Fibroblast of skin of scalp (primary cell): ENCODE measurements around the gene NET1.
"Not testable (repeated sequence)": the region's sequence is repeated elsewhere in the genome, so short reads cannot be mapped to it uniquely, and the experiment has no call there.

Experiments used
- DNase-seq: peaks from one replicate; pipeline ENCODE4 v3.0.0-alpha.2; 2013

Gene NET1

GRCh38 chr10:5465976-5466450 is 53.7 kb downstream of the NET1 start:
- DNase-seq: no peak

DNA sequence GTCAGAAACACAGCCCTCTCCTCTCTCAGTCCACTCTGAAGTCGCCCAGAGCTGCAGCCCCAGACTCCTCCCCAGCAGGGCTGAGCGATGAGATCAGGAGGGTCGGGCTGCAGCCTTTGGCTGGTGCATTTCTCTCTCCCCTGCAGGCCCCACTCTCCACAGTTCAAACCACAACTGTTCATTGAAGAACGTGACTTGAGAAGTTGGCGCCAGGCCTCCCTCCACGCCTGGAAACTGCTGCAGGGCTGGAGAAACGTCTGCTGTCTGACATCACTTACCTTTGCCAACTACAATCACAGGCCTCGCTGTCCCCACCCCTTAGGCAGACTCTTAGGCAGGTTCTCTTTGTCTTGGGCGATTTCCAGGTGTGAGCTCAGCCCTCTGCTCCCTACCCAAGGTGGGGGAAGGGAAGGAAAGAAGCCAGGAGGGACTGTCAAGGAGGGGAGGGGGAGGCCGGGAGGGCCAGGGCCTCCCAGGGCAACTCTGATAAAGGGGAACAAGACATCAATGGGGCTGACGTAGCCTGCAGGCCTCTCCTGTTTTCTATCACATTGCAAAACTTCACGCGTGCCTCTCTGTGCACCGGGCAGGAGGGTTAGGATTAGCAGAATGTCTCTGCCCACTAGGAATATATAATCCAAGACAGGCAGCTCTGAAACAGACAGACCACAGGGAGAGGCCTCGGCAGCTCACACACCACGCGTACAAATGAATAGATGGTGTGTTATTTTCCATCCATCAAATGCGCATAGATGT is 54.3 kb downstream of the NET1 start:
- DNase-seq: peak; percentile 71

DNA sequence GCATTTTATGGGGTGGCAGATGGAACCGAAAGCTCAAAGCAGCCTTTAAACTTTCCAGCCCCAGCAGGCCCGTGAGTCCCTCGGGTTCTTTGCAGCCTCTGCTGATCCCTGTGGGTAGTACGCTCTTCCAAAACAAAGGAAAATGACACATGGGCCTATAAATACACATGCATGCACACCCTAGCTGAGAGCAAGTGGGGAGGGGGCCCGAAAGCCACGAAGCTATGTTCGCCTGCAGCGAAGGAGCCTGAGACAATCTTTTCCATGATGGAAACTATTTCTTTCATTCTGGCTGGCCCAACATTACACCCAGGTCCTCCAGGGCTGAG is 54.8 kb downstream of the NET1 start:
- DNase-seq: peak; percentile 23

DNA sequence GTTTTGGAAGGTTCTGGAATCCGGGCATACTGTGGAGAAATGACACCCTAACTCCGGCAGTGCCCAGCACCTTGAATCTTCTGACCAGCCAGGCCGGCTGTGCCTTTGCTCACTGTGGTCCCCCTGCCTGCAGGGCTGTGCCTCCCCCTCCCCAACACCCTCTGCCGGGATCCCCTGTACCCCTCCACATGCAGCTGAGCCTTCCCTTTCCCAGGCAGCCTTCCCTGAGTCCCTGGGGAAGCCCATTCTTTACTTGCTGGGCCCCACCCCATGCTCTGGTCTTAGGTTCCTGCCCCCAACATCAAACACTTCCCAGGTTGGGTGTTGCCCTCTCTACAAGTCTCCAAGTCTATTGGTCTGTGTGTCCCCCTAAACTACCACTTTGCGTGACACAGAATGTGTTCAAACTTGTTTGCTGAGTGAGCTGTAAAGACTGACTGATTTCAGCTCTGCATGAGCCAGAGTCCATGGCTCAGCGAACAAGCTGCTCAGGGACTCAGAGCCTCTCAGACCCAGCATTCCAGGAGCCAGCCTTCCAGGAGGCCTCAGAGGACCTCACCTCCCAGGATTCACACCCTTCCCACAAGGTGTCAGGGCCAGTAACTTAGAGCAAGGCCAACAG is 55.4 kb downstream of the NET1 start:
- DNase-seq: no peak

GRCh38 chr10:5468262-5469106 is 56.1 kb downstream of the NET1 start:
- DNase-seq: no peak

DNA sequence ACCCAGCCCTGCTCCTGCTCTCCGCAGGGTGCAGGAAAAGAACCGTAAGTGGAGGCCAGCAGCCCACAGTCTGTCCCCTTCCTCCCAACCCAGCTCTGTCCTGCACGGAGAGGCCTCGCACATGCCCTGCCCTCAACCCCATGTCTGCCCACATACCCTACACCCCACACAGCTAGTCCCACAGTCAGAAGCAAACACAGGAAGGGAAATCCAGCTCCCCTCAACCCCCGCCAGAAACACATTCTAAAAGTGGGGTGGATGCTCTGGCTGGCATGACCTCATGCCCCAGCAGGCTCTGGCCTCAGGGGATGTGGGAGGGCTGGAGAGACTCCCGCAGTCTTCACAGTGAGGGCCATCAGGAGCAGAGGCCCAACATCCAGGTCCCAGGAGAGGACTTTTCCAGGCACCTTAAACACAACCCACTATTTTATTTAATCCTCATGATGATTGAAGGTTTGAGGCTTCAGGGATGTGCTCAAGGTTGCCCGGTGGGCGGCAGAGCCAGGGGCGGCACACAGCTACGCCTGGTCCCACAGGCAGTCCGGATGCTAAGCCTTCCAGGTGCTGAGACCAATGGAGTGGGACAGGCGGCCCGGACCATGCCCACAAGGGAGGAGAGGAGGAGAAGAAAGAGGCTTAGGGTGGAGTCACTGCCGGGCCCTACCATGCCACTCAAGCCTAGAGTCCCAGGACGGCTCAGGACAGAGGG is 57.1 kb downstream of the NET1 start:
- DNase-seq: no peak

GRCh38 chr10:5470062-5470751 is 57.9 kb downstream of the NET1 start:
- no peak for DNase-seq

DNA sequence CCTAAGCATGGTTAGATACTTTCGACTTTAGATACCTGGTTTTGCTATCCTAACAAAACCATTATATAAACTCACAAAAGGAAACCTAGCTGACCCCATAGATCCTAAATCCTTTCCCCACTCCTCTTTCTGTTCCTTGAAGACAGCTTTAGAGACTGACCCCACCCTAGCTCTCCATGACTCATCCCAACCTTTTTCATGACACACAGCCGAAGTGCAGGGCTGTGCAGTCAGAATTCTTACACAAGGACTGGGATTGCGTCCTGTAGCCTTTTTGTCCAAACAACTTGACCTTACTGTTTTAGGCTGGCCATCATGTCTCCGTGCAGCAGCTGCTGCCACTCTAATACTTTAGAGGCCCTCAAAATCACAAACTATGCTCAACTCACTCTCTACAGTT is 62.3 kb downstream of the NET1 start:
- DNase-seq: not testable (repeated sequence)

DNA sequence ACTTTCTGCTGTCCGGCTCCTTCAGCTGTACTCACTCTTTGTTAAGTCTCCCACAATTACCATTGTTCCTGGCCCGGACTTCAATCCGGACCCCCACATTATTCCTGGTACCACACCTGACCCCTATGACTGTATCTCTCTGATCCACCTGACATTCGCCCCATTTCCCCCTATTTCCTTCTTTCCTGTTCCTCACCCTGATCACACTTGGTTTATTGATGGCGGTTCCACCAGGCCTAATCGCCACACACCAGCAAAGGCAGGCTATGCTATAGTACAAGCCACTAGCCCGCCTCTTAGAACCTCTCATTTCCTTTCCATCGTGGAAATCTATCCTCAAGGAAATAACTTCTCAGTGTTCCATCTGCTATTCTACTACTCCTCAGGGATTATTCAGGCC is 62.7 kb downstream of the NET1 start:
- DNase-seq: not testable (repeated sequence)

- DNase-seq: not testable (repeated sequence)
These were observed 63.8 kb downstream of the NET1 start for GRCh38 chr10:5475974-5476807.

- no peak for DNase-seq
These were observed 64.7 kb downstream of the NET1 start for GRCh38 chr10:5476918-5477525.

GRCh38 chr10:5477948-5478693 is 65.8 kb downstream of the NET1 start:
- DNase-seq: no peak

- DNase-seq: no peak
These were observed 66.4 kb downstream of the NET1 start for GRCh38 chr10:5478694-5479305.

GRCh38 chr10:5479481-5480161 is 67.3 kb downstream of the NET1 start:
- DNase-seq: no peak

DNA sequence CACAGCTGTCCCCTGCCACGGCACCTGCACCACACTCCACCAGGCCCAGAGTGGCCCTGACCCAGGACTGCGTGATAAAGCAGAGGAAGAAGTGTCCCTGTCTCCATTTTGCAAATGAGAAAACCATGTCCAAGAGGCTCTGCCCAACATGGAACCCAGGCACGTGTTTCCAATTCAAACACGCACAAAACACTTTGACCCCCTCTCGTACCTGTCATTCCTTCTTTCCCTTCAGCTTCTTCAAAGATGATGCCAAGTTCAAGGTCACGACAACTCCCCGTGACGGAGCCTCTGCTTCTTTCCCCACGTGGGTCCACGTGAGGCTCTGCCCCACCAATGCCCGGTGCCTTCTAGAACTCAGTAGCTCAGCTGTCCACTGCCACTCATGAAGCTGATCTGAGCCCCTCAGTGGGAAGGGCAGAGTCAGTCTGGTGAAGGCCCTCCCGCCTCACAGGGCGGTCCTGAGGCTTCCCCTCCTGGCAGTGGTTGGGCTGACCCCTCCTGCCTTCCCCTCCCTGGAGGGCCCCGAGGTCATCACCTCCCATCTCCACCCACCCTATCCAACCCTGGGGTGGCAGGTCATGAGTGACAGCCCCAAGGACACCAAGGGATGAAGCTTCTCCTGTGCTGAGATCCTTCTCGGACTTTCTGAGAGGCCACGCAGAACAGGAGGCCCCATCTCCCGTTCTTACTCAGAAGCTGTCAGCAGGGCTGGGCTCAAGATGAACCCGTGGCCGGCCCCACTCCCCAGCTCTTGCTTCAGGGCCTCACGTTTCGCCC is 68.0 kb downstream of the NET1 start:
- no peak for DNase-seq

DNA sequence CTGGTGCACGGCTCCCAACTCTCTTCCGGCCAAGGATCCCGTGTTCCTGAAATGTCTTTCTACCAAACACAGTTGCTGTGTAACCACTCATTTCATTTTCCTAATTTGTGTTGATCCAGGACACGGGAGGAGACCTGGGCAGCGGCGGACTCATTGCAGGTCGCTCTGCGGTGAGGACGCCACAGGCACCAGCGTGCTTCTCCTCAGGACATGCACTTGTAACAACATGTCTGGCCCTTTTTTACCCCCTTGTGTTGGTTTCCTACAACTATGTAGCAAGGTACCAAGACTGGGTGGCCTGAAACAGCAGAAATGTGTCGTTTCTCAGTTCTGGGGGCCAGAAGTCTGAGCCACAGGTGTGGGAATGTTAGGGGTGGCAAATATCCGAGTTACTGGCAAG is 68.8 kb downstream of the NET1 start:
- no peak for DNase-seq

- no peak for DNase-seq
These were observed 69.7 kb downstream of the NET1 start for GRCh38 chr10:5482016-5482415.

DNA sequence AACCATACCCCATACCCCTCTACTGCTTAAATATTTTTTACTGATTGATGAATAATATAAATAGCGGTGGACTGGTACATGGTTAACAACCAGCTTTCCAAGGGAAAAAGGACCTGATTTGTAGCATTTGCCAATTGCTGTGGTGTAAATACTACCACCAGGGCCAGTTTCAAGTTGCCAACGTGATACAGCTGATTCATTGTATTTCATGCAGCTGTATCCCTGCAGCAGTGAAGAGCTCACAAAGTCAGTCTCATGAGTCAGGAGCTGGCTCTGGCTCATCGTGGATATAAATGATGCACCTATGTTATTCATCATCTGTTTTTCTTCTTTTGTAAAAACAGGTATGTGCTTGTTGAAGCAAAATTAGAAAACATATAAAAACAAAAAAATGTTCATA is 71.8 kb downstream of the NET1 start:
- DNase-seq: no peak
